ENCODE measurements around the gene GLI2. TPM values are rescaled to one million over a fixed set of nuclear protein-coding genes. Genes with fewer than 3 reads are reported as not detected.

The GLI2 gene
- total RNA-seq, 1 donor from 2014 or later, result 4.8 TPM

GRCh38 chr2:120729406-120730399 lies 6.0 kb upstream of the GLI2 start:
- Histone ChIP-seq H3K27me3 (ENCODE audit: control insufficient read depth, insufficient read depth, low read length) (no peaks in the 10 kb centered on the region), H3K4me3 (ENCODE audit: low read depth, low read length) (no peak overlapping the region), H3K36me3 (ENCODE audit: control insufficient read depth, insufficient read depth, low read length) (no peaks in the 10 kb centered on the region)
- TF ChIP-seq CTCF (IDR thresholded peaks at IDR 0.05; ENCODE audit: insufficient read depth, low read length, poor library complexity, severe bottlenecking), result no peak
- no peak for DNase-seq (ENCODE audit: low read depth)

GRCh38 chr2:120731175-120731574 lies 4.5 kb upstream of the GLI2 start:
- peaks cover 2% of the 10 kb centered on the region for H3K27me3 ChIP-seq (ENCODE audit: control insufficient read depth, insufficient read depth, low read length)
- no peak for DNase-seq (ENCODE audit: low read depth)
- H3K4me3 ChIP-seq (ENCODE audit: low read depth, low read length), result no peak overlapping the region
- no peak for TF ChIP-seq CTCF (IDR thresholded peaks at IDR 0.05; ENCODE audit: insufficient read depth, low read length, poor library complexity, severe bottlenecking)
- no peaks in the 10 kb centered on the region for H3K36me3 ChIP-seq (ENCODE audit: control insufficient read depth, insufficient read depth, low read length)

DNA sequence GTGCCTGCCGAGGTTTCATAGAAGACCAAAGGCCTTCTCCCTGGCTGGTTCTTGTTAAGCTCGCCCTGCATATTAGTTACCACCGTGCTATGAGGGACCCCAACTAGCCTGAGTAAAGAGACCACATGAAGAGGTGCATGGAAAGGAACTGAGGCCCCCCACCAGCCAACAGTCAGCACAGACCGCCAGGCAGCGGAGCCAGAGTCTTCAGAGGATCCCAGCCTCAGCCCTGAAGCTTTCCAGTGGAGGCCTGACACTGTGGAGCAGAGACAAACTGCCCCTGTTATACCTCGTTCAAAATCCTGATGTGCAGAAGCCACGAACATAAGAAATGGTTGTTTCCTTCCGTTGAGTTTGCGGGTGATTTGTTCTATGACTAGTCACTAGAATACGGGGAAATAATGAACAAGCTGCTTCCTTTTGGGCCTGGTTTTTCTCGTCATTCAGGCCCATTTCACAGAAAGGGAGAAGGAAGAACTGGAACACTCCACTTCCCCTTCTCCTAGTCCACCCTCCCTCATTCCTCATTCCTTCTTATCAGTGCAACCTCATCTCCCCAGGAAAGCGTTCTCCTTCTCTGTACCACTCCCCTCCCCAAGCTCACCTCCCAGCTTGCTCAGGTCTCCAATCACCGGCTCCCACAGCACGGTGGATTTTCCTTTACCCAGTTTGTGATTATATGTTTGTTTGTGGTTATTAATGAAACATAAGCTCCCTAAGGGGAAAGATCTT lies 3.0 kb upstream of the GLI2 start:
- Histone ChIP-seq H3K27me3 (ENCODE audit: control insufficient read depth, insufficient read depth, low read length) (peaks cover 2% of the 10 kb centered on the region), H3K36me3 (ENCODE audit: control insufficient read depth, insufficient read depth, low read length) (no peaks in the 10 kb centered on the region), H3K4me3 (ENCODE audit: low read depth, low read length) (no peak overlapping the region)
- no peak for DNase-seq (ENCODE audit: low read depth)
- no peak for TF ChIP-seq CTCF (IDR thresholded peaks at IDR 0.05; ENCODE audit: insufficient read depth, low read length, poor library complexity, severe bottlenecking)

GRCh38 chr2:120733238-120733932 lies 2.3 kb upstream of the GLI2 start:
- Histone ChIP-seq H3K27me3 (ENCODE audit: control insufficient read depth, insufficient read depth, low read length) (peaks cover 2% of the 10 kb centered on the region), H3K36me3 (ENCODE audit: control insufficient read depth, insufficient read depth, low read length) (no peaks in the 10 kb centered on the region), H3K4me3 (ENCODE audit: low read depth, low read length) (no peak overlapping the region)
- no peak for DNase-seq (ENCODE audit: low read depth)
- no peak for TF ChIP-seq CTCF (IDR thresholded peaks at IDR 0.05; ENCODE audit: insufficient read depth, low read length, poor library complexity, severe bottlenecking)

- no peak for TF ChIP-seq CTCF (IDR thresholded peaks at IDR 0.05; ENCODE audit: insufficient read depth, low read length, poor library complexity, severe bottlenecking)
- Histone ChIP-seq H3K27me3 (ENCODE audit: control insufficient read depth, insufficient read depth, low read length) (peaks cover 2% of the 10 kb centered on the region), H3K36me3 (ENCODE audit: control insufficient read depth, insufficient read depth, low read length) (no peaks in the 10 kb centered on the region), H3K4me3 (ENCODE audit: low read depth, low read length) (peak overlapping the region; percentile 80)
- no peak for DNase-seq (ENCODE audit: low read depth)
Measured at GRCh38 chr2:120734930-120735651, 577 bp upstream of the GLI2 start.
